Measurements from ENCODE around the gene GMCL2. TPM values are rescaled to one million over a fixed set of nuclear protein-coding genes. Genes with fewer than 3 reads are reported as not detected.
"Not testable (repeated sequence)": the region's sequence is repeated elsewhere in the genome, so short reads cannot be mapped to it uniquely, and the experiment has no call there.

The GMCL2 gene
- total RNA-seq: not detected

DNA sequence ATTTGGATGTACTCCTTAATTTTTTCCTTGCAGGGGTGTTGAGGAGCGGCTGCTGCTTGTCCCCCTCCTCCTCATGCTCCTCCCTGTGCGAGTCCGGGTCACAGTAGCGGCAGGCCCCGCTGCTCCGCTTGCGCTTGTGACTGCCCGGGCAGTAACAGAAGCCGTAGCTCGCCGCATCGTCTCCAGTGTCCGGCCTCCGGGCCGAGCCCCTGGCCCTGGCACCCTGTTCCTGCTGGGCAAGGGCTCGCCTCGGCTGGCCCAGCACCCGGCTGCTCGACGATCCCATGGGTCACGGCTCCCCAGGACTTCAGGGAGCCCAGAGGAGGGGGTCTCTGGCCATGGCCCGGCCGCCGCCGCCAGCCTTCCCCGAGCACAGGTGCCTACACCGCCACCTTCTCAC lies at the start of gene GMCL2:
Gene GMCL2, minus strand, starts transcription at position 358 of the 400 bp plus-strand sequence. Its CDS starts 72 bp downstream, at position 286.
- no peak for DNase-seq

DNA sequence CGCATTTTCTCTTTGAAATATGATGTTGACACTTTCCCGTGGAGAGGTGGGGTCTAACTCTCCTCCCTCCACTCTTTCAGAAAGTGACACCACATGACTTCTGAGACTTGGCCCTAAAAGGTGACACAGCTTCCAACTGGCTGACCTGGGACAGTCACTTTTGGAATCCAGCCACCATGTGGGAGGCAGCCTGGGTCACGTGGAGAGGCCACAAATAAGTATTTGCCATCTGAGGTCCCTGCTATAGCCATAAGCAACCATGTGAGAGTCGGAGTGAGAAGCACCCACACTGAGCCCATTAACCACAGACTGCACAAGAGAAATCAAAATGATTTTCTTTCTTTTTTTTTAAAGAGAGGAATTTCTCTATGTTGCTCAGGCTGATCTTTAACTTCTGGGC lies 49.5 kb upstream of the GMCL2 start:
- DNase-seq: no peak

DNA sequence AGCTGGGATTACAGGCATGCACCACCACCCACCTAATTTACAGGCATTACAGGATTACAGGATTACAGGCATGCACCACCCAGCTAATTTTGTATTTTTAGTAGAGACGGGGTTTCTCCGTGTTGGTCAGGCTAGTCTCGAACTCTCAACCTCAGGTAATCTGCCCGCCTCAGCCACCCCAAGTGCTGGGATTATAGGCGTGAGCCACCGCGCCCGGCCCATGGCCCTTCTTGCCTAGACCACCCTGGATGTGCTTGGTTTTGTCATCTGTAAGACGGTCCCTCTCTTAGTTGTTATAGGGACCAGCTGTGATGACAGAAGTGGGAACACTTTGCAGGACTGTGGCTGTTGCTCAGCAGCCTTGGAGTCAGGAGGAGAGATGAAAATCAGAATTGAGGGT lies 49.0 kb upstream of the GMCL2 start:
- no peak for DNase-seq

GRCh38 chr5:178235588-178235974 lies 48.4 kb upstream of the GMCL2 start:
- DNase-seq: no peak

DNA sequence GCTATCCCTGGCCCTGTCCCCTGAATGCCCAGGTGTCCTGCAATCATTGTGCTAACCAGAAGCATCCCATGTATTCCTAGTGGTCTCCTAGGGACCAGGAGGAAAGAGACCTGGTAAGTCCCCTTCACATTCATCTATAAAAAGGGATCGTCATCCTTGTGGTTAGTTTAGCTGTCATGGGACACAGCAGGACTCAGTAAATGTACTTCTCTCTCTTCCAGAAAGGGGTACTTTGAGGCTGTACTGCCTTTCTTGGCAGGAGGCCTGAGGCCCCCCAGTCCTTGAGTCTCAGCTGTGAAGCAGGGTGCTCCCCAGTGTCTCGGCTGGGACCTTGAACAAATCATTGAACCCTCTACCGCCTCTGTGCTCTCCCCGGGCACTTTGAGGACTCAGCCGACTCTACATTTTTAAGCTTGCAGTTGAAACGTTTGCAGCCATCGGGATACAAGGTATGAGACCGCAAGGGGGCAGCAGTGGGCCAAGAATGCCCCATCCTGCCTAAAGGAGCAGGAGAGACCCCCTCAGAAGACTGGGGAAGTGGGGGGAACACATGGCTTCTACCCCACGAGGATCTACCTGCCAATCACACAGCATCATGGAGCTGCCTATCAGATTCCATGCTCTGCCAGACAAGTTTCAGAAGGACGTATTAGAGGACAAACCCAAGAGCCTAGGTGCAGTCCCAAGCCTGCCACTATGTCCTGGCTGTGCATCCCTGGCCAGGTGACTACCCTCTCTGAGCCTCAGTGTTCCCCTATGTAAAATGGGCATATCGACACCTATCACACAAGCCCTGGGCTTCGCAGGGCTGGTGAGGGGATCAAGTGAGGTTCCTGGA lies 47.8 kb upstream of the GMCL2 start:
- DNase-seq: peak; percentile 32

GRCh38 chr5:178234121-178234749 lies 47.1 kb upstream of the GMCL2 start:
- no peak for DNase-seq

- DNase-seq: no peak
Measured at GRCh38 chr5:178232920-178233429, 45.8 kb upstream of the GMCL2 start.

GRCh38 chr5:178232124-178232919 lies 45.2 kb upstream of the GMCL2 start, which contains the start of gene PHYKPL:
Gene PHYKPL (minus strand): TSS chr5:178232802. CDS start chr5:178232550, 252 bp downstream.
- peak; percentile 65 for DNase-seq

GRCh38 chr5:178231539-178232123 lies 44.5 kb upstream of the GMCL2 start:
- no peak for DNase-seq

GRCh38 chr5:178230879-178231538 lies 43.8 kb upstream of the GMCL2 start:
- DNase-seq: no peak

DNA sequence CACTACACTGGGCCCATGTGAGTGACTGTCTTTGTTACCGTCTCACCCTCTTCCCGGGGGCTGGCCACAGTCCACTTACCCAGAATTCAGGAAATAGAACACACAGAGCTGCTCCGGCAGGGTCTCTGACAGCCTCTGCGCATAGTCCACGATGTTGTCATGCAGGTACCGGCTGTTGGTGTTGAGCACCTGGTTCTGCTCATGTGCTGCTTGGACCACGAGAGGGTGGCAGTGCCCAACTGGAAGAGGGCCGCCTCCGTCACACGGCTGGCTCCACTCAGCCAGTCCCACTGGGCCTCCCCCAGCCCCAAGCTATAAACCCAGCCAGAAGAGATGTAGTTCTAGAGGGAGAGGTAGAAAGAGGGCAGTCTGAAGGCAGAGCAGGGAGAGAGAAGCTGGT lies 42.7 kb upstream of the GMCL2 start:
- no peak for DNase-seq

DNA sequence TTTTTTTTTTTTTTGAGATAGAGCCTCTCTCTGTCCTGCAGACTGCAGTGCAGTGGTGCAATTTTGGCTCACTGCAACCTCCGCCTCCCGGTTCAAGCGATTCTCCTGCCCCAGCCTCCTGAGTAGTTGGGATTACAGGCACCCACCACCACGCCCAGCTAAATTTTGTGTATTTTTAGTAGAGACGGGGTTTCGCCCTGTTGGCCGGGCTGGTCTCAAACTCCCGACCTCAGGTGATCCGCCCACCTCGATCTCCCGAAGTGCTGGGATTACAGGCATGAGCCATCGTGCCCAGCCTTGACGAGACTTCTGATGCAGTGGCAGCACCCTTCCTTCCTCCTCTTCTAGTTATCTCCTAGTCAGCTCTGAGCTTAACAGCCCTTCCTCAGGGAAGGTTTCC lies 41.9 kb upstream of the GMCL2 start:
- not testable (repeated sequence) for DNase-seq

DNA sequence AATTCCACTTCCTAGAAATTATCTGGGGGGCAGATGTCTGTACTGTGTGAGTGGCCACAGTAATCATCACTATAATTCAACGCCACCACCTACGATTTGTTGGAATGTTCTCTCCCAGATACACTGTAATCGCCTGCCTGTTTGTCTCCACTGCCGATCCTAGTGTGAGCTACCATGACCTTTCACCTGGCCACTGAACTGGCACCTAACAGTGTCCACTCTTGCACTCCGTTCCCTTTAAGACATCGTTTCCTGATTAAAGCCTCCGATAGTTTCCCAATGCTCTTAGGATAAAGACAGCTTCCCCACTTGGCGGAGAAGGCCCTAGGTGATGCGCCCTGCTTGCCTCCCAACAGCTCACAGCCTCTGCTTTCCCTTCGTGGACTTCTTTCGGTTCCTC lies 41.4 kb upstream of the GMCL2 start:
- DNase-seq: no peak

DNA sequence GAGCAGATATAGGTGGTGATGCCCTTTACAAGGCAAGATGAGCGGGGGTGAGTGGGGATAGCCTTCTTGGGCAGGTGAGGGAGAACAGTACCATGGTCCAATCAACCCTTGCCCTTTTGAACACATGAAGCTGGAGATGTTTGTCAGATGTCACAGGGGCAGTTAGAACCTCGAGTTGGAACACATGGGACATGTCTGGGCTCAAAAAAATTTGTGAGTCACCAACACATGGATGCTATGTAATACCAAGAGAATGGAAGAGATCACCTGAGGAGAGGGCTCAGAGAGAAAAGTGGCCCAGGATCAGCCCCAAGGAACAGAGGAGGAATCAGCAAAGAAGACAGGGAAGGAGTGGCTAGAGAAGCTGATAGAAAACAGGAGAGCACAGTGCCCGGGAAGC lies 40.8 kb upstream of the GMCL2 start:
- DNase-seq: no peak

GRCh38 chr5:178227138-178227659 lies 40.0 kb upstream of the GMCL2 start:
- no peak for DNase-seq

- no peak for DNase-seq
Measured at GRCh38 chr5:178225174-178225573, 38.0 kb upstream of the GMCL2 start.

DNA sequence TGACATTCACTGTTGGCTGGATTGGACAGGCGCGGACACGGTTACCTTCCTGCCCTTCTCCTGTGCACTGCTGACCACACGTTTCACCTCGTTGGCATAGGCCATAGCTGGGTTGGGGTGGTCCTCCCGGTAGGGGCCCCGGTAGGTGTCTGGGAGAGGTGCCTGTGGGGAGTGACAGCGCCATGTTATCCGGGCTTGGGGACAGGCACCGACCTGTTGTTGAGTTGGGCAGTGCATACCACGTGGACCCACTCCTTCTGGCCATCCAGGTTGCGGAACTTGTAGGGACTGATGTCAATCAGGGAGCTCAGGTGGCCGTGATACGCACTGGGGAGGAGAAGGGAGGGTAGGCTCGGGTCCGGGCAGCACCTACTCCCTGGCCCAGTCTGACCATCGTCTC lies 37.2 kb upstream of the GMCL2 start:
- DNase-seq: no peak

DNA sequence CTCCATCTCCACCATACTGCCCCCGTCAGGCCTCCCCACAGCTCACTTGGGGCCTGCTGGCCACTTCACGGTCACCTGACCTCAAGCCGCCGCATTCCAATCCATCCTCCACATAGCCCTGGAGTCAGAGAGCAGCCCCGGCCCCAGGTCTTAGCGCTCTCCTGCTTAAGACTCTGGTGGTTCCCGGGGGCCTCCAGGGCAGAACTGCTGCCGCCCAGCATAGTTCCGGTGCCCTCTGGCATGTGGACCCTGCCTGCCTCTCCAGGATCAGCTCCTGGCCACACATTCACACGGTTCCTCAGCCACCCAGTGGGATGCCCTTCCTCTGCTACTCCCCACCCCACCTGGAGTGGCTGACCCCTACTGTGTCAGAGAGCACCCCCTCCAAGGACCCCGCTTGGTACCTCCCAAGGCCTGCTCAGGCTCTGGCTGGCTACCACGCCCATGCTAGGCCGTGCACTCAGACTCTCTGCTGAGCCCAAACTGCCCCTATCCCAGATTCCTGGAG lies 36.7 kb upstream of the GMCL2 start:
- DNase-seq: no peak

DNA sequence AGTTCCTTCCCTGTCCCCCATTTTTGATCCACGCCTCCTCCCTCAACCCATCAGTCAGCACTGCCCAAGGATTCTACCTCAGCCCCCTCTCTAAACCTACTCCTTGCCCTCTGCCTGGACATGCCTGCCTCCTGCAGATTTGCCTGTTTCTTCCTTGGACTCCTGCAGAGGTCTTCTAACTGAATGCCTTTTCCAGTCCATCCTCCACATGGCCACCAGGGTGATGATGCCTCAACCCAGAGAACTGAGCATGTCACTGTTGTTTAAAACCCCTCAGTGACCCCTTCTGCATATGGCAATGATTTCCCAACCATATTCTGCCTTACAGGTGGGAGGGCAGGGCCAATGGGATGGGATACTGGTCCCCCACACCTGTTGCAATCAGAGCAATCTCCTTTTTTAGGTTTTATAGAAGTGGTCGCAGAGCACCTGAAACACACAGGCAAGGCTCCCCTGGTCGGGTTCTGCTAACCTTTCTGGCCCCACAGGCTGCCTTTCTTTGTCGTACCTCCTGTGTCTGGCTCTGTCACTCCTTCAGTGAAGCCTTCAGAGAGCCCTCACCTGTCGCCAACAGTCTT lies 36.1 kb upstream of the GMCL2 start:
- no peak for DNase-seq

DNA sequence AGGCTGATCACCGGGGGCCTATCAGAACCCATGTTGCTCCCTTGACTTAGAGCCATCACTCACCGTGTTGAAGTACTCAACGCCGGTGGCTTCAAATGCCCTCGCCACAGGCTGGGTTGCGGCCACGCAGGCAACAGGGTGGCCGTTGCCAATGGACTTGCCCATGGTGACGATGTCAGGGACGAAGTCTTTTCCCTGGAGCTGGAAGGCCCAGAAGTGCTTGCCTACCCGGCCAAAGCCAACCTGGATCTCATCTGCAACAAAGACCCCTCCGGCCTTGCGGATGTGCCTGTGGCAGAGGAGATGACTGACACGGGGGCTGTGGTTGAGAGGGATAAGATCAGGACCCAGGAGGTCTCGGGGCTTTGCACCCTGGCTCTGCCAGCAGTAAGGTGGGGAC lies 35.1 kb upstream of the GMCL2 start:
- no peak for DNase-seq

- no peak for DNase-seq
Measured at GRCh38 chr5:178221853-178222252, 34.7 kb upstream of the GMCL2 start.
